Measurements from ENCODE around the gene ZNF784.
A peak's percentile ranks its signal among the peaks of the same experiment; 100 is the strongest.

The ZNF784 gene

DNA sequence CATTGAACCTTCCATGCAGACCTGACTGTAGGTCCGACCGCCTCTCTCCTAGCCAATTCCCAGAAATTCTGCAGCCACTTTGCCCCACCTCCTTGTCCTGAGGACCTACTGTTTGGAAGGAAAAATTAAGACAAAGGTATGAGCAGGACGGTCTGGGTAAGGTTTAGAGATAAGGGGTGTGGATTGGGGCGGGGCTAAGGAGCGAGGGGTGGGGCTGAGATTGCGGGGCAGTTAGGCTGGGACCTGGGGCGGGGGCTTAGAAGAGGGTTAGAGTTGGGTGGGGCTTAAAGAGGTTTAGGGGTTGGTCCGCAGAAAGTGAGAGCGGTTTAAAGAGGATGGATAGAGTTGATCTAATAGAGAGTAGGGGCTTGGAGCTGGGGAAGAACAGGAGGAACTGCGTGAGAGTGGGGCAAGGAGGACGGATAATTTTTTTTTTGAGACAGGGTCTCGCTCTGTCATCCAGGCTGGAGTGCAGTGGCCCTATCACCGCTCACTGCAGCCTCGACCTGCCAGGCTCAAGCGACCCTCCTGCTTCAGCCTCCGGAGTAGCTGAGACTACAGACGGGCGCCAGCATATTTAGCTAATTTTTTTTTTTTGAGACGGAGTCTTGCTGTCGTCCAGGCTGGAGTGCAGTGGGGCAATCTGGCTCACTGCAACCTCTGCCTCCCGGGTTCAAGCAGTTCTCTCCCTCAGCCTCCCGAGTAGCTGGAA, 20.6 kb downstream of the ZNF784 start:
- no peak for DNase-seq (ENCODE audit: low read depth in 1 of 2, low spot score in 1 of 2)

DNA sequence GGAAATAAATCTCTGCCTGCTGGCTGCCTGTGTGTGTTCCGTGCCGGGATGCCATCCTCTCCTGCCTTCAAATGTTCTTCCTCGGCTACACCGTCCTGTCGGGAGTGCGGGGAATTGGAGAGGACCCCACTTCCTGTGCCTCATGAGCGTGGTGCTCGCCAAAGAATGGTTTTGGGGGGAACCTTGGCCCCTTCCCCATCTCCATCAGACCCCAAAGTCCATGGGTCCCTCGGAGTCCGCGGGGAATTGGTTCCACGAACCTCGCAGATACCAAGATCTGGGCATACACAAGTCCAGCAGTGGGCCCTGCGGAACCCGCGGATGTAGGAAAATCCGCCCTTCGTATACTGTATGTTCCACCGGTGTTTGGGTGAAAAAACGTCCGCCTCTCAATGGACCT, 21.3 kb downstream of the ZNF784 start:
- no peak for DNase-seq (ENCODE audit: low read depth in 1 of 2, low spot score in 1 of 2)

DNA sequence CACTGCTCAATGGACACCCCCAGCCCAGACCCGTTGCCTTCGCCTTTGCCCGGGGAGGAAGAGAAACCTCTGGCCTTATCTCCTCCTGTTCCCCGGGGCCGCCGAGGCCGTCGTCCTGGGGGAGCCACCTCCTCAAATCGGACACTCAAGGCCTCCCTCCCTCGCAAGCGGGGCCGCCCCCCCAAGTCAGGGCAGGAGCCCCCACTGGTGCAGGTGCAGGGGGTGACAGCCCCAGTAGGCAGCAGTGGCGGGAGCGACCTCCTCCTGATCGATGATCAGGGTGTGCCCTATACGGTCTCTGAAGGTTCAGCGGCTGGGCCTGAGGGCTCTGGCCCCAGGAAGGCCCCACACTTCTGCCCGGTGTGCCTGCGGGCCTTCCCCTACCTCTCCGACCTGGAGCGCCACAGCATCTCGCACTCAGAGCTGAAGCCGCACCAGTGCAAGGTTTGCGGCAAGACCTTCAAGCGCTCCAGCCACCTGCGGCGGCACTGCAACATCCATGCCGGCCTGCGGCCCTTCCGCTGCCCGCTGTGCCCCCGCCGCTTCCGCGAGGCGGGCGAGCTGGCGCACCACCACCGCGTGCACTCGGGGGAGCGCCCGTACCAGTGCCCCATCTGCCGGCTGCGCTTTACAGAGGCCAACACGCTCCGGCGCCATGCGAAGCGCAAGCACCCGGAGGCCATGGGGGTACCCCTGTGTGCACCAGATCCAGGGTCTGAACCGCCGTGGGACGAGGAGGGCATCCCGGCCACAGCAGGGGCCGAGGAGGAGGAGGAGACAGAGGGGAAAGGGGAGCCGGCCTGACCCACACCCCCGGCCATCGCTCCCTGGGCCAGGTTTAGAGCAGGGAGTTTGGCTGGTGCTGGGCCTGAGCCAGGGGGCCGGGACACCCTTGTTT, 22.0 kb downstream of the ZNF784 start:
- no peak for DNase-seq (ENCODE audit: low read depth in 1 of 2, low spot score in 1 of 2)

DNA sequence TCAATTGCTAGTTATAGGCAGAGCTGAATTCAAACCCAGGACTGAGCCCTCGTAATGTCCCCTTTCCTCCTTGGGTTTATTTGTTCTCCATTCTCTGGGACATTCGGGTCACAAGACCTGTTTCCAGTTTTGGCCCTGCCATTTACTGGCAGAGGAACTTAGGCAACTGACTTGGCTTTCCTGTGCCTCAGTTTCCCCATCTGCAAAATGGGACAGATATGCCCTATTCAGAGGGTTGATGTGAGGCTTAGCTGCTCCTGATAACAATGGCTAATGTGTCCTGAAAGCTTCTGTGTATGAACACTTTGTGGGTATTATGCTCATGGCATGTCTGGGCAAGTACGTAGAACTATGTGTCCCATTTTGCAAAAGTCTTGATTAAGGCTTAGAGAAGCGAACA, 23.3 kb downstream of the ZNF784 start:
- no peak for DNase-seq (ENCODE audit: low read depth in 1 of 2, low spot score in 1 of 2)

DNA sequence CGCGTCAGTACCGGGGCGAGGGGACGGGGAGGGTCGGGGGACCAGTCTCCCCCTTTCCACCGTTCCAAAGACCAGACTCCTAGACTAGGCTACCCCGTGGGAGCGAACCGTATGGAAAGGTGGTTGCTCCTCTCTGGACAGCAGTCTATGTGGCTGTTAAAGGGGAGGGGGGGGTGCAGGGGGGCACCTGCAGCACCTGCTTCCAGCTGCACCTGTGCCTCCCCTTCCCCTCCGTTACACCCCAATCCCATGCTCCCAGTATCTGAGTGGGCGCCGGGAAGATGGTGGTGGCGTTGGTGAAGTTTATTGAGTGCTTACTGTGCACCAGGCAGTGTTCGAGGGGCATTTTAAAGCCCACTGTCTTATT, 23.7 kb downstream of the ZNF784 start:
- no peak for DNase-seq (ENCODE audit: low read depth in 1 of 2, low spot score in 1 of 2)

DNA sequence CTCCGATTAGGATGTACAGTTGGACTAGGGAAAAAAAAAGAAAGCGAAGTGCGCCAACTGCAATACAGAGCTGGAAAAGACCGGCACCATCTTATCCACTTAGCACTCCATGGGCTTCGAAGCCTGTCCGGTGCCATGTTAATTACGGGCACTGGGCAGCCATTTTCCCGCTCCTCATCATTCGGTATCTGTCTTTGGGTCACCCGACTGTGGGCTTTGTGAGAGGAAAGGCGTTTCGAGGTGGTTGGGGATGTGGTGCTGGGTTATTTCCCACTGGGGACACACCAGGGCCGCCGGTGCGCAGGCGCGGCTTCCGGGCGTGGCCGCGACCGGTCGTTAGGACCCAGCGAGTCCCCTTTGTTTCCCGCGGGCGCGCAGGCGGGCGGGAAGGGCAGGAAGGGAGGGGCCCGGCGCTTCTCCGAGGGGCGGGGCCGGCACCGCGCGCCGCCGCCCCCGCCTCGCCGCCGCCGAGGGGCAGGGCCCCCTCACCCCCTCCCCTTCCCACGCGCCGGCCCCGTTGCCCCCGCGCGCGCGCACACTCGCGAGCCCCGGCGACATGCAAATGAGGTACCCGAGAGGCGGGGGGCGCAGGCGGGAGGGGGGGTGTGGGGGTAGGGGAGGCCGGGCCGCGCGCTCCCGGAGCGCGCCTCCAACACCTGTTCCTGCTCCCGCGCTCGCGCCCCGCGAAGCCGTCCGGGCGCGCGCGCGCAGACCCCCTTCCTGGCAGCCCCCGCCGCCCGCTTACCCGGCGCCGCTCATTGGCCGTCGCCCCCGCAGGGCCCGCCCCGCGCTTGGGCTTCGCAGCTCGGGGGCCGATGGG, 24.3 kb downstream of the ZNF784 start, which contains the start of gene ZNF524:
TSS of gene ZNF524 (plus strand) at position 447 of the 820 bp plus-strand sequence. CDS start 1,825 bp downstream, outside the sequence.
- DNase-seq (ENCODE audit: low read depth in 1 of 2, low spot score in 1 of 2), result peak; percentile 60 to 77

DNA sequence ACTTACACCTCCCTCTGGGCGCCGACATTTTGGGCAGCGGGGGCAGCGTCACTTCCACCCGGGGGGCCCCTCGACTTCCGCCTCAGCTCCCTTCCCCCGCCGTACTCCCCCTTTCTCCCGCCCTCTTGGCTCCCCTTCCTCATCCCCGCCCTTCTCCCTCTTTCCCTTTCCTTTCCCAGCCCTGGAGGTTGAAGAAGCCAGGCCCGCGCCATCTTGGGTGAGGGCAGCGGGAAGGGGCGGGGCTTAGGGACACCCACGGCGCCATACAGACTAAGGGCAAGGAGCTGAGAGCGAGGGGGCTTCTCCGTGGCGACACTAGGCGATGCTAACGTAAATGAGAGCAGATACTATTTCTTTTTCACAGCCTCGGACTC, 24.9 kb downstream of the ZNF784 start, which contains the start of gene FIZ1:
TSS of gene FIZ1 (minus strand) at position 50 of the 374 bp plus-strand sequence. CDS start 1,652 bp downstream, outside the sequence.
- peak; percentile 89 to 92 for DNase-seq (ENCODE audit: low read depth in 1 of 2, low spot score in 1 of 2)

DNA sequence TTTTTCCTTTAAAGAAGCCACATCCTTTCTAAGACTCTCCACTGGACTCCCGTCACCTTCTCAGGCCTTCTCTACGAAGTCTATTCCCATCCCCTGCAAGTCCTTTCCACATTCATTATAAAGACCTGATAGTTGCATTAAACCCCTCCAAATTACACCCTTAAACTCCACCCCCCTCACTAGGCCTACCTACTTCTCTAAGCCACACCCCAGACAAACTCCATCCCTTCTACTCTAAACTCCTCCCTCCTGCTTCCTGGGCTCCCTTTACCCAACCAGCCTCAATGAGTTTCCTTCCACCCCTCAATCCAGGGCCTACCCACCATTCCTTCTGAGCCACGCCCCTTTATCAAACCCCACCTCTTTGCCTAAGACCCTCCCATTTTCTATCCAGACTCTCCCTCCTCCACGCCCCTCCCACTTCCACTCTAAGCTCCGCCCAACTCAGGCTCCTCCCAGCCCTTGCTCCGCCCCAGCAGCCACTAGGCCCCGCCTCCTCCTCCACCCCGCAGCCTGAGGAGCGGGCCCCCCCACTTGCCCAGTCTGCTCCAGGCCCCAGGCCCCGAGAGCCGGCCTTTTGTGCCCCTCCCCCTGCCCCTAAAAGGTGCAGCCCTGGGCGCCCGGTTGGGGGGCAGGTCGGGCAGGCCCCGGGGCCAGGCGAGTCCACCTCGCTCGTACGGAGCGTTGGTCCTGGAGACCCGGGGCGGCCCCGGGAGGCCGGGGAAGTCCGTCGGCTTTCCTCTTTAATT, 25.5 kb downstream of the ZNF784 start:
- peak; percentile 74 to 86 for DNase-seq (ENCODE audit: low read depth in 1 of 2, low spot score in 1 of 2)

DNA sequence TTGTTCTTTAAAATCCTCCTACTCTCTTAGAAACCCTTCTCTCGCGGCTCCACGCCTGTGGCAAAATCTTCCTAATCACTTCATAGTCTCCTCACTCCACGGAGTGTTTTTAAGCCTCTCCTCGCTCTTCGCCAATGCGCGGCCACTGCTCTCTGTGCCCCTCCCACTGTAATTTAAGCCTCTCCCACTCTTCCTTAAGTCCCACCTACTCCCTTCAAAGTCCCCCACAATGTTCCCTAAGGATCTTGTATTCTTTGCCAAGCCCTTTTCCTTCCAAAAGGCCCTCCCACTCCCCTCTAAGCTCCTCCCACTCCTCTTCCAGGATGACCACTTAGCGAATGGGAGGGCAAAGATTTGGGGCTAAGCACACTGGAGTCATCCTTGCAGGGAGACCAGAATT, 26.3 kb downstream of the ZNF784 start:
- DNase-seq (ENCODE audit: low read depth in 1 of 2, low spot score in 1 of 2), result no peak

DNA sequence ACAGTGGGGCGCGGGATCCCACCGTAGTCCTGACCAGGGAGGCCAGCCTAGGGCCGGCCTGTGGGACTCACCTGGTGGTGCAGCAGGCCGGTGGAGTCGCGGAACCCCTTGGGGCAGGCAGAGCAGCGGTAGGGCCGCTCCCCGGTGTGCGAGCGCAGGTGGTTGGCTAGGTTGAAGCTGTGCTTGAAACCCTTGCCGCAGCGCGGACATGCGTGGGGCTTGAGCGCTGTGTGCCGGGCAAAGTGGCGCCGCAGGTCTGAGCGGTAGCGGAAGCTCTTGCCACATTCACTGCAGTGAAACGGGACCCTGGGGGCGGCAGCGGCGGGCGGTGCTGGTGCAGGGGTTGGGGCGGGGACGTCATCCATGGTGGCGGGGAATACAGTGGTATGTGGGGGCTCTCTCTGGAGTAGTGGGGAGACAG, 26.9 kb downstream of the ZNF784 start:
- DNase-seq (ENCODE audit: low read depth in 1 of 2, low spot score in 1 of 2), result no peak

DNA sequence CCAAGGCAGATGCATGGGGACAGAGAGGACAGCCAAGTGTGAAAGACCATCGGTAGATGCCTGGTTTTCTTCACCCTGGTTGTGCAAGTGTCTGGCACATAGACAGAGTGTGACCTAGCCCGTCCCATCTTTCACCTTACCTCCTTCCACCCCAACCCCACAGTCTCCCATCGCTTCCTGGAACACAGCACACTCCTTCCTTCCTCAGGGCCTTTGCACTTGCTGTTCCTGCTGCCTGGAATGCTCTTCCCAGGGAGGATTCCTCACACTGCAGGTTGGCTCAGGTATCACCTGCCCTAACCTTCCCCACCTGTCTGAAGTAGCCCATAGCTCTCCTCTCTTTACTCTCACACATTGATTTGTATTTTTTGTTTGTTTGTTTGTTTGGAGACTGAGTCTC, 28.1 kb downstream of the ZNF784 start:
- no peak for DNase-seq (ENCODE audit: low read depth in 1 of 2, low spot score in 1 of 2)

DNA sequence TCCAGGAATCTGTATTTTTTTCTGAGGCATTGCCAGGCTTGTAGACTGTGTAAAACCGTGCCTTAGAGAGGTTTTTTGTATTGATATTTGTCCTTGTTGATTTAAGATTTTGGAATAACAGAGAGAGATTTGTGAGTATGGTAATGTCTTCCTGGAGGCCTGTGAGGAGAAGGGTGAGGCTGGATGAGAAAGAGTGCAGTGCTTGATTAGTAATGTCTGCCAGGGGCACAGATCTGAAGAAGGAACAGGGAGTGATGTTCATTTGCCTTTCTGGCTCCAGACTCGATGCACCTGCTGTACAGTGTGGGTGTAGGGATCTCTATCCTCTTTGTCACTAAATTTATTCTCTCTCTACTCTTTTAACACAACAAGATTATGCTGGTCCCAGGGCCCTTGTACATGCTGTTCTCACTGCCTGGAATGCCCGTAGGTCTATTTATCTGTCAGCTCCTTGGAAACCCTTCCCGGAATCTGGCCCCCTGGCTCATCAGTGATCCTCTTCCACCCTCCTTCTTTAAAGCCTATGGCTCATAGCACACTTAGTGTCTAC, 29.3 kb downstream of the ZNF784 start:
- DNase-seq (ENCODE audit: low read depth in 1 of 2, low spot score in 1 of 2), result no peak

DNA sequence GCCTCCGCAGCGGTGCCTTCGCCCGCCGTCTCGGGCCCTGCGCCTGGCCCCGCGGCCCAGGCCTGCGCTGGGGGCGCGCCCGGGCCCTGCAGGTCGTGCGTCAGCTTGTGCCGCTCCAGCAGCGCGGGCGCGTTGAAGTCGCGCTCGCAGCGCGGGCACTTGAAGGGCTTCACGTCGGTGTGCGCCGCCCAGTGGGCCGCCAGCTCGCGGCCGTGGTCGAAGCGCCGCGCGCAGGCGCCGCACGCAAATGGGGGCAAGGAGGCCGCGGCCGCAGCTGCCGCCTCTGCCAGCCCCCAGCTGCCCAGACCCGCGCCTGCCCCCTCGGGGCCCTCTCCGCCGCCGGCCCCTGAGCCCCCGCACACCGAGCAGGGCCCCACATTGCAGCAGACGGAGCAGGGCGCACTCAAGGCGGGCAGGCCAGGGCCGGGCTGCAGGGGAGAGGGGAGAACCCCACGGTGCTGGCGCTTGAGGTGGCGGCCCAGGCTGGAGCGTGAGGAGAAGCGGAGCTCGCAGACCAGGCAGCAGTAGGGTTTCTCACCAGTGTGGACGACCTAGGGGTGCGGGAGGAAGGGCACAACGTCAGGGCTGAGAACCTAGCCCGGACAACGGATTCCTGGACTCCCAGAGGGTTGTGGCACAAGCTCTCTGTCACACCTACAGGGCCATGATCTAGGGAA, 31.1 kb downstream of the ZNF784 start:
- DNase-seq (ENCODE audit: low read depth in 1 of 2, low spot score in 1 of 2), result no peak

DNA sequence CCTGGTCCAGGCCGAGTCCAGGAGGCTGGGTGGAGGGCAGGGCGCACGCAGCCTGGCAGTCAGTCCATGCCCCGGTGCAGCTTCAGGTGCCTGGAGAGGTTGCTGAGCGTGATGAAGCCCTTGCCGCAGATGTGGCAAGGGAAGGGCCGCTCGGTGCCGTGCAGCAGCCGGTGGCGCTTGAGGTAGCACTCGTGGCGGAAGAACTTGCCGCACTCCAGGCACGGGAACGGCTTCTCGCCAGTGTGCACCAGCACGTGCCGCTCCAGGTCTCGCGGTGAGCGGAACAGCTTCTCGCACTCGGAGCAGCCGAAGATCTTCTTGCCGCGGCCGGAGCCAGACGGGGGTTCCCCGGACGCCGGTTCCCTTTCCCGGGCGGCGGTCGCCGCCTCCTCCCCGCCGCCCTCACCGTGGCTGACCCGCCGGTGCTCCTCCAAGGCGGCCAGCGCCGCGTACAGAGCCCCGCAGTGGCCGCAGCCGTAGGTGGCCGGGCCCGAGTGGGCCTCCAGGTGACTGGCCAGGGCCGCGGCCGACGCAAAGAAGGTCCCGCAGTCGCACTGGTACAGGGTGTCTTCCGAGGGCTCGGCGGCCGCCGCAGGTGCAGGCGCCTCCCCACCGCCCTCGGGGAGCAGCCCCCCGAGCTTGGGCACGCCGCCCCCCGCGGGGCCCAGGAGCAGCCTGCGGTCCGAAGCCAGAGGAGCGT, 31.8 kb downstream of the ZNF784 start:
- no peak for DNase-seq (ENCODE audit: low read depth in 1 of 2, low spot score in 1 of 2)

DNA sequence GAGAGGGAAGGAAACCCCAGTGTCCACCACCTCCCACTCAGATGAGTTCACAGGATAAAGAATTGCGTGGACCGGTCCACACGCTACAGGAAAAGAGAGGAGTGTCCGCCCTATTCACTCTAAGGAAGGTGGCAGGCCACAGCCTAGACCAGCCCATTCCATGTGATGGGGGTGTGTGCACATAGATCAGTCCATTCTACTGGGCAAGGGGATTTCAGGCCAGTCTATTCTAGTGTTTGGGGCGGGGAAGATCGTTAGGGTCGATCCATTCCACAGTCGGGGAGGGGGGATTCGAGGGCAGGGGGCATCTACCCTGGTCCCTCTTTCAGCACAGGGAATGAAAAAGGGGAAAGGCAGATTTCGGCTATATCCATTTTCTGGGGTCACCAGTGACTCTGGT, 32.8 kb downstream of the ZNF784 start:
- no peak for DNase-seq (ENCODE audit: low read depth in 1 of 2, low spot score in 1 of 2)

DNA sequence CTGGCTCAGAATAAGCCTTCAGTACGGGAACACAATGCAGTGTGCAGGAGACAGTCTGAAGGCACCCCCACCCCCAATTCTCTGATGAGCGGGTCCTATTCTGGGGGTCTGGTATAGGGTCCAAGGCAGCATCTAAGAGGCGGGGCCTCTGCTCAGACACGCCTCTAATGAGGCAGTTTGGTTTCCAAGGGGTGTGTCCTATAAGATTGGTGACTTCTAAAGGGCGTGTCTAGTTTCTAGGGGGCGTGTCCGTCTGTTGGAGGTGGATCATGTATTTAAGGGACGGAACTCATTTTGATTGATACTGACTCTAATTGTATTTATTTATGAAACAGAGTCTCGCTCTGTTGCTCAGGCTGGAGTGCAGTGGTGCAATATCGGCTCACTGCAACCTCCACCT, 33.7 kb downstream of the ZNF784 start:
- DNase-seq (ENCODE audit: low read depth in 1 of 2, low spot score in 1 of 2), result no peak

DNA sequence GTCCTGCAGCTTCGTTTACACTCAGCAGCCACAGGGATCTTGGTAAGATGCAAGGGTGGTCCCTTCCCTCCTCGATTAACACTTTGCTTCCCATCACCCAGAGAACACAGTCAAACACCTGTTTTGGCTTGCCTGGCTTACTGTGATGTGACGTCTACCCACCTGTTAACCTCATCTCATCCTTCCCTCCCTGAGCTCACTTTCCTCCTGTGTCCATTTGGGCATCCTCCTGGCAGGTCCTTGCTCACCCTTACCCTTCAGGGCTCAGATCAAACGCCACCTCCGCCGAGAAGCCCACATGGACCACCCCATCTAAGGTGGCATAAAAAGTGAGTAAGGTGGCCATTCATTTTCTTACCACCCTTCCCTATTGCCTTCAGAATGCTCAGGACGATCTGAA, 34.3 kb downstream of the ZNF784 start:
- no peak for DNase-seq (ENCODE audit: low read depth in 1 of 2, low spot score in 1 of 2)

DNA sequence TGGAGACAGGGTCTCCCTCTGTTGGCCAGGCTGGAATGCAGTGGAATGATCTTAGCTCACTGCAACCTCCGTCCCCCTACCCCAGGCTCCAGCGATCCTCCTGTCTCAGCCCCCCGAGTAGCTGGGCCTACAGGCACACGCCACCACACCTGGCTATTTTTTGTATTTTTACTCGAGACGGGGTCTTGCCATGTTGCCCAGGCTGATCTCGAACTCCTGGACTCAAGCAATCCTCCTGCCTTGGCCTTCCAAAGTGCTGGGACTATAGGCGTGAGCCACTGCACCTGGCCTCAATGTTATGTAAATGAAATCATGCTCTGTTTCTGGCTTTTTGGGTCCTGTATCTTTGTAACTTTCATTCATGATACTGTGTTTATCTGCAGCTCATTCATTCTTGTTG, 35.6 kb downstream of the ZNF784 start:
- DNase-seq (ENCODE audit: low read depth in 1 of 2, low spot score in 1 of 2), result no peak

DNA sequence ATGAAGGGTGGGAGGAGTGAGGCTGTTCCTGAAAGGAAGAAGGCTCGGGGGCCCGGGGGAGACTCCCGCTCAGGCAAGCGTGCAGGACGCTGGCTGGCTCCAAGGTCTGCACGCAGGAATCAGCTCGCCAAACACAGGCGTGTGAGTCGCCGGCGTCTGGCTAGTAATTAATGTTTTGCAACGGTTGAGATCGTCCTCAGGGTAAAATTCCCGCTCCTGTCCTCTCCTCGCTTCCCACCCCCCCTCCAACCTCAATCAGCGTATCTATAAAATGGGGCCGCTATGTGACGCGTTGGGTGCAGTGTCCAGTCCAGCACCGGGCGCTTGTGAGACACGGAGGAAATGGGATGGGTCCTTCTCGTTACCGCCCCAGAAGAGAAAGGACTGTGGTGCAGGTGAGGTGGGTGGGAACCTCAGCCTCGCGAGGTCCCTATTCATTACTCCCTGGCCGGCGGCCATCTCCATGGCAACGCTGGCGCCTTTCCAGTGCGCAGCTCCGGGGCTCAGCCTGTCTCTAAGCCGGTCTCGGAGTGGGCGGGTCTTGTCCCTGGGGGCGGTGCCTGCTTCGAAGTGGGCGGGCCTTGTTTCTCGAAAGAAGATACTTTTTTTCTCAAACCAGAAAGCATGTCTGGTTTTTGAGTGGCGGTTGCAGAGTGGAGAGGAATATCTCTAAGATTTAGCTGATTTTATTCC, 37.2 kb downstream of the ZNF784 start:
- DNase-seq (ENCODE audit: low read depth in 1 of 2, low spot score in 1 of 2), result peak; percentile 79 to 83
